GM12874 (cell line): Measurements from ENCODE around the gene P2RY2.

ENCODE experiments used
- CTCF ChIP-seq: IDR thresholded peaks from 2 replicates; pipeline ENCODE4 v1.5.1; 2011; ENCODE audit warnings: low read depth, mild to moderate bottlenecking, control low read depth, low read length, moderate library complexity; ENCODE audit not compliant: insufficient read depth

P2RY2 gene

GRCh38 chr11:73265853-73266645 is 48.0 kb downstream of the P2RY2 start:
- TF ChIP-seq CTCF, result no peak

GRCh38 chr11:73266646-73267020 is 48.6 kb downstream of the P2RY2 start:
- TF ChIP-seq CTCF, result no peak

GRCh38 chr11:73267122-73267846 is 49.2 kb downstream of the P2RY2 start:
- TF ChIP-seq CTCF, result no peak

- no peak for TF ChIP-seq CTCF
Measured at GRCh38 chr11:73267906-73268540, 49.9 kb downstream of the P2RY2 start.

- no peak for TF ChIP-seq CTCF
Measured at GRCh38 chr11:73268671-73269271, 50.7 kb downstream of the P2RY2 start.

- no peak for TF ChIP-seq CTCF
Measured at GRCh38 chr11:73269459-73270015, 51.5 kb downstream of the P2RY2 start.
